BLaER1 (cell line): ENCODE measurements around the gene NR1H4.
"Not testable (repeated sequence)": the region's sequence is repeated elsewhere in the genome, so short reads cannot be mapped to it uniquely, and the experiment has no call there.

ENCODE experiments used
- H3K27ac ChIP-seq: shearing (Covaris generic); formaldehyde crosslinking; 2 replicates; pipeline ENCODE4 v1.8.1; 2022
- H3K27me3 ChIP-seq: shearing (Covaris generic); formaldehyde crosslinking; 2 replicates; pipeline ENCODE4 v1.8.1; 2022
- H3K36me3 ChIP-seq: shearing (Covaris generic); formaldehyde crosslinking; 2 replicates; pipeline ENCODE4 v1.8.1; 2022
- H3K4me1 ChIP-seq: shearing (Covaris generic); formaldehyde crosslinking; 2 replicates; pipeline ENCODE4 v1.8.1; 2022
- H3K4me2 ChIP-seq: shearing (Covaris generic); formaldehyde crosslinking; 2 replicates; pipeline ENCODE4 v1.8.1; 2022
- H3K4me3 ChIP-seq: shearing (Covaris generic); formaldehyde crosslinking; 2 replicates; pipeline ENCODE4 v1.8.1; 2022
- H3K9ac ChIP-seq: shearing (Covaris generic); formaldehyde crosslinking; 2 replicates; pipeline ENCODE4 v1.8.1; 2022
- H3K9me3 ChIP-seq: shearing (Covaris generic); formaldehyde crosslinking; 2 replicates; pipeline ENCODE4 v1.8.1; 2022
- H4K20me1 ChIP-seq: shearing (Covaris generic); formaldehyde crosslinking; 2 replicates; pipeline ENCODE4 v1.8.1; 2022
- Cebpa-rat ChIP-seq: shearing (Covaris generic); IDR thresholded peaks from 2 replicates; pipeline ENCODE4 v1.8.1; 2022

Gene NR1H4

GRCh38 chr12:100529756-100530350 is 56.2 kb downstream of the NR1H4 start:
- Histone ChIP-seq H3K9me3 (no peaks in the 10 kb centered on the region), H3K27ac (no peak overlapping the region), H3K4me1 (no peaks in the 10 kb centered on the region), H4K20me1 (no peaks in the 10 kb centered on the region), H3K27me3 (no peaks in the 10 kb centered on the region), H3K4me2 (no peak overlapping the region), H3K4me3 (no peak overlapping the region), H3K9ac (no peak overlapping the region), H3K36me3 (no peaks in the 10 kb centered on the region)
- no peak for TF ChIP-seq Cebpa-rat

GRCh38 chr12:100533376-100533775 is 59.7 kb downstream of the NR1H4 start:
- TF ChIP-seq Cebpa-rat = no peak
- no peak overlapping the region for H3K27ac ChIP-seq
- H4K20me1 ChIP-seq = no peaks in the 10 kb centered on the region
- no peaks in the 10 kb centered on the region for H3K9me3 ChIP-seq
- no peak overlapping the region for H3K9ac ChIP-seq
- no peaks in the 10 kb centered on the region for H3K4me1 ChIP-seq
- no peaks in the 10 kb centered on the region for H3K27me3 ChIP-seq
- H3K4me2 ChIP-seq = no peak overlapping the region
- no peak overlapping the region for H3K4me3 ChIP-seq
- no peaks in the 10 kb centered on the region for H3K36me3 ChIP-seq

- H3K27me3 ChIP-seq = no peaks in the 10 kb centered on the region
- TF ChIP-seq Cebpa-rat = no peak
- no peaks in the 10 kb centered on the region for H3K4me1 ChIP-seq
- no peaks in the 10 kb centered on the region for H4K20me1 ChIP-seq
- no peak overlapping the region for H3K4me3 ChIP-seq
- no peak overlapping the region for H3K9ac ChIP-seq
- no peak overlapping the region for H3K4me2 ChIP-seq
- H3K27ac ChIP-seq = no peak overlapping the region
- H3K36me3 ChIP-seq = no peaks in the 10 kb centered on the region
- H3K9me3 ChIP-seq = no peaks in the 10 kb centered on the region
These were observed 61.1 kb downstream of the NR1H4 start for GRCh38 chr12:100534625-100535227.

- H3K36me3 ChIP-seq = no peaks in the 10 kb centered on the region
- H4K20me1 ChIP-seq = no peaks in the 10 kb centered on the region
- TF ChIP-seq Cebpa-rat = no peak
- no peaks in the 10 kb centered on the region for H3K27me3 ChIP-seq
- no peaks in the 10 kb centered on the region for H3K9me3 ChIP-seq
- no peak overlapping the region for H3K9ac ChIP-seq
- no peak overlapping the region for H3K27ac ChIP-seq
- H3K4me2 ChIP-seq = no peak overlapping the region
- H3K4me1 ChIP-seq = no peaks in the 10 kb centered on the region
- no peak overlapping the region for H3K4me3 ChIP-seq
These were observed 65.5 kb downstream of the NR1H4 start for GRCh38 chr12:100539202-100539601.

GRCh38 chr12:100544165-100544564 is 70.5 kb downstream of the NR1H4 start:
- Histone ChIP-seq H3K4me1 (no peaks in the 10 kb centered on the region), H3K27me3 (no peaks in the 10 kb centered on the region), H3K4me3 (no peak overlapping the region), H3K4me2 (no peak overlapping the region), H3K27ac (no peak overlapping the region), H3K9ac (no peak overlapping the region), H3K9me3 (no peaks in the 10 kb centered on the region), H3K36me3 (no peaks in the 10 kb centered on the region), H4K20me1 (no peaks in the 10 kb centered on the region)
- TF ChIP-seq Cebpa-rat = no peak

- no peak overlapping the region for H3K4me3 ChIP-seq
- no peak overlapping the region for H3K4me2 ChIP-seq
- no peak for TF ChIP-seq Cebpa-rat
These were observed 71.4 kb downstream of the NR1H4 start for GRCh38 chr12:100545092-100545491.

GRCh38 chr12:100553936-100554335 is 80.3 kb downstream of the NR1H4 start:
- Histone ChIP-seq H3K9me3 (no peaks in the 10 kb centered on the region), H3K4me1 (no peaks in the 10 kb centered on the region), H3K4me2 (no peak overlapping the region), H3K36me3 (no peaks in the 10 kb centered on the region), H3K9ac (no peak overlapping the region), H3K27me3 (no peaks in the 10 kb centered on the region), H3K27ac (no peak overlapping the region), H4K20me1 (no peaks in the 10 kb centered on the region), H3K4me3 (no peak overlapping the region)
- TF ChIP-seq Cebpa-rat = no peak

More at GRCh38 chr12:100545092-100545491, 71.4 kb downstream of the NR1H4 start:
- H3K9me3 ChIP-seq = no peaks in the 10 kb centered on the region
- H3K9ac ChIP-seq = no peak overlapping the region
- H3K4me1 ChIP-seq = no peaks in the 10 kb centered on the region
- H3K27ac ChIP-seq = no peak overlapping the region
- H3K27me3 ChIP-seq = no peaks in the 10 kb centered on the region
- no peaks in the 10 kb centered on the region for H4K20me1 ChIP-seq
- H3K36me3 ChIP-seq = no peaks in the 10 kb centered on the region

- H3K27me3 ChIP-seq = no peaks in the 10 kb centered on the region
- no peaks in the 10 kb centered on the region for H4K20me1 ChIP-seq
- no peak overlapping the region for H3K27ac ChIP-seq
- H3K9ac ChIP-seq = no peak overlapping the region
- H3K36me3 ChIP-seq = no peaks in the 10 kb centered on the region
- TF ChIP-seq Cebpa-rat = no peak
- no peak overlapping the region for H3K4me2 ChIP-seq
- H3K9me3 ChIP-seq = no peaks in the 10 kb centered on the region
- no peaks in the 10 kb centered on the region for H3K4me1 ChIP-seq
- no peak overlapping the region for H3K4me3 ChIP-seq
These were observed 81.0 kb downstream of the NR1H4 start for GRCh38 chr12:100554608-100555077.

- Histone ChIP-seq H3K9ac (no peak overlapping the region), H3K4me2 (no peak overlapping the region), H3K4me3 (no peak overlapping the region), H3K9me3 (no peaks in the 10 kb centered on the region), H3K27ac (no peak overlapping the region), H3K27me3 (no peaks in the 10 kb centered on the region), H3K4me1 (no peaks in the 10 kb centered on the region), H3K36me3 (no peaks in the 10 kb centered on the region), H4K20me1 (no peaks in the 10 kb centered on the region)
- TF ChIP-seq Cebpa-rat = no peak
These were observed 82.1 kb downstream of the NR1H4 start for GRCh38 chr12:100555722-100556121.

- no peak for TF ChIP-seq Cebpa-rat
- Histone ChIP-seq H3K4me2 (no peak overlapping the region), H3K9ac (no peak overlapping the region), H3K4me1 (no peaks in the 10 kb centered on the region), H3K27ac (no peak overlapping the region), H3K9me3 (no peaks in the 10 kb centered on the region), H3K4me3 (no peak overlapping the region), H4K20me1 (no peaks in the 10 kb centered on the region), H3K36me3 (no peaks in the 10 kb centered on the region), H3K27me3 (no peaks in the 10 kb centered on the region)
These were observed 83.7 kb downstream of the NR1H4 start for GRCh38 chr12:100557357-100557756.

- H3K4me3 ChIP-seq, H3K9me3 ChIP-seq, H3K4me2 ChIP-seq, H3K36me3 ChIP-seq, H3K9ac ChIP-seq, H3K27me3 ChIP-seq, H3K4me1 ChIP-seq, H4K20me1 ChIP-seq, H3K27ac ChIP-seq: not testable (repeated sequence)
These were observed 85.6 kb downstream of the NR1H4 start for GRCh38 chr12:100559261-100559660.
